K562 (cell line): ENCODE data around the gene C19orf12.
A peak's percentile ranks its signal among the peaks of the same experiment; 100 is the strongest.

ENCODE experiments used
- ARID2 ChIP-seq: fragments of 450-650 bp; IDR thresholded peaks from 2 replicates; pipeline ENCODE4 v1.6.1; 2017; ENCODE audit warnings: antibody characterized with exemption, mild to moderate bottlenecking
- ATF3 ChIP-seq, 2 experiments: fragments of 450-650 bp in 1 of 2; sonication (generic) in 1 of 2; formaldehyde crosslinking in 1 of 2; IDR thresholded peaks in 1 of 2; conservative IDR thresholded peaks in 1 of 2; 2 replicates each; pipeline versions ENCODE4 v1.6.1 to v1.8.1; 2016 to 2023; ENCODE audit warnings: mild to moderate bottlenecking in 2 of 2, moderate library complexity in 2 of 2, inconsistent platforms in 1 of 2, missing genetic modification reagents in 1 of 2
- BHLHE40 ChIP-seq: IDR thresholded peaks from 2 replicates; pipeline ENCODE4 v1.6.1; 2011; ENCODE audit warnings: low read length, improper control_type of control experiment
- CHD2 ChIP-seq: IDR thresholded peaks from 2 replicates; pipeline ENCODE4 v1.6.1; 2011; ENCODE audit warnings: low read depth, low read length
- EGR1 ChIP-seq: fragments of 450-650 bp; conservative IDR thresholded peaks from 2 replicates; pipeline ENCODE4 v1.6.1; 2017; ENCODE audit warnings: mild to moderate bottlenecking
- MCM2 ChIP-seq: fragments of 450-650 bp; IDR thresholded peaks from 2 replicates; pipeline ENCODE4 v1.6.1; 2017; ENCODE audit warnings: low read depth, mild to moderate bottlenecking
- PCBP1 ChIP-seq: fragments of 200-400 bp; formaldehyde crosslinking; IDR thresholded peaks from 2 replicates; pipeline ENCODE4 v1.6.1; 2018; ENCODE audit warnings: mild to moderate bottlenecking, low read depth, low read length; ENCODE audit not compliant: poor library complexity, severe bottlenecking
- RBM34 ChIP-seq: fragments of 200-400 bp; formaldehyde crosslinking; IDR thresholded peaks from 2 replicates; pipeline ENCODE4 v1.6.1; 2018; ENCODE audit warnings: low read length, borderline replicate concordance; ENCODE audit not compliant: insufficient read depth
- SIN3A ChIP-seq, 2 experiments: fragments of 150-350 bp in 1 of 2; IDR thresholded peaks; 2 replicates each; pipeline ENCODE4 v1.6.1; 2011 to 2016; ENCODE audit warnings: borderline replicate concordance in 2 of 2, low read depth in 2 of 2, low read length in 2 of 2, mild to moderate bottlenecking in 2 of 2, moderate library complexity in 2 of 2; ENCODE audit not compliant: control insufficient read depth in 1 of 2
- TEAD4 ChIP-seq, 2 experiments: sonication (generic) in 1 of 2; formaldehyde crosslinking in 1 of 2; IDR thresholded peaks; 2 replicates each; pipeline versions ENCODE4 v1.6.1 to v1.8.0; 2012 to 2022; ENCODE audit warnings: borderline replicate concordance in 1 of 2, inconsistent platforms in 1 of 2, low read length in 1 of 2, mild to moderate bottlenecking in 1 of 2, missing genetic modification reagents in 1 of 2
- TF ChIP-seq, protein P1 (sequence below): sonication (generic); formaldehyde crosslinking; IDR thresholded peaks from 2 replicates; pipeline ENCODE4 v1.9.0; 2022; ENCODE audit warnings: mild to moderate bottlenecking, missing genetic modification reagents
- TF ChIP-seq, protein P2 (sequence below): sonication (generic); formaldehyde crosslinking; IDR thresholded peaks from 2 replicates; pipeline ENCODE4 v1.9.0; 2022; ENCODE audit warnings: mild to moderate bottlenecking, missing genetic modification reagents
- TF ChIP-seq, protein P3 (sequence below), 3 experiments: IDR thresholded peaks in 2 of 3; conservative IDR thresholded peaks in 1 of 3; 2 replicates each; pipeline ENCODE4 v1.5.1; 2011 to 2012; ENCODE audit warnings: low read length in 3 of 3, mild to moderate bottlenecking in 3 of 3, control low read depth in 2 of 3, improper control_type of control experiment in 1 of 3, inconsistent platforms in 1 of 3, low read depth in 1 of 3, mixed read lengths in 1 of 3, moderate library complexity in 1 of 3; ENCODE audit not compliant: insufficient read depth in 2 of 3

- peak; percentile 47; the same call in 1 of the 2 replicates for TF ChIP-seq BHLHE40
- no peak for TF ChIP-seq CHD2
- no peak for TF ChIP-seq PCBP1
- TF ChIP-seq, protein P1, sequence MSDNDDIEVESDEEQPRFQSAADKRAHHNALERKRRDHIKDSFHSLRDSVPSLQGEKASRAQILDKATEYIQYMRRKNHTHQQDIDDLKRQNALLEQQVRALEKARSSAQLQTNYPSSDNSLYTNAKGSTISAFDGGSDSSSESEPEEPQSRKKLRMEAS, result no peak
- TF ChIP-seq, protein P2, sequence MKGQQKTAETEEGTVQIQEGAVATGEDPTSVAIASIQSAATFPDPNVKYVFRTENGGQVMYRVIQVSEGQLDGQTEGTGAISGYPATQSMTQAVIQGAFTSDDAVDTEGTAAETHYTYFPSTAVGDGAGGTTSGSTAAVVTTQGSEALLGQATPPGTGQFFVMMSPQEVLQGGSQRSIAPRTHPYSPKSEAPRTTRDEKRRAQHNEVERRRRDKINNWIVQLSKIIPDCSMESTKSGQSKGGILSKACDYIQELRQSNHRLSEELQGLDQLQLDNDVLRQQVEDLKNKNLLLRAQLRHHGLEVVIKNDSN (CRISPR knock-in tag), result no peak
- TF ChIP-seq EGR1, result no peak
- no peak for TF ChIP-seq SIN3A (IDR thresholded peaks at IDR 0.05; ENCODE audit: borderline replicate concordance in 2 of 2, control insufficient read depth in 1 of 2, low read depth in 2 of 2, low read length in 2 of 2)
- TF ChIP-seq TEAD4 (IDR thresholded peaks at IDR 0.05; ENCODE audit: low read length), result no peak
- no peak for TF ChIP-seq TEAD4 (CRISPR knock-in tag; IDR thresholded peaks at IDR 0.05; ENCODE audit: borderline replicate concordance)
- TF ChIP-seq, protein P3, sequence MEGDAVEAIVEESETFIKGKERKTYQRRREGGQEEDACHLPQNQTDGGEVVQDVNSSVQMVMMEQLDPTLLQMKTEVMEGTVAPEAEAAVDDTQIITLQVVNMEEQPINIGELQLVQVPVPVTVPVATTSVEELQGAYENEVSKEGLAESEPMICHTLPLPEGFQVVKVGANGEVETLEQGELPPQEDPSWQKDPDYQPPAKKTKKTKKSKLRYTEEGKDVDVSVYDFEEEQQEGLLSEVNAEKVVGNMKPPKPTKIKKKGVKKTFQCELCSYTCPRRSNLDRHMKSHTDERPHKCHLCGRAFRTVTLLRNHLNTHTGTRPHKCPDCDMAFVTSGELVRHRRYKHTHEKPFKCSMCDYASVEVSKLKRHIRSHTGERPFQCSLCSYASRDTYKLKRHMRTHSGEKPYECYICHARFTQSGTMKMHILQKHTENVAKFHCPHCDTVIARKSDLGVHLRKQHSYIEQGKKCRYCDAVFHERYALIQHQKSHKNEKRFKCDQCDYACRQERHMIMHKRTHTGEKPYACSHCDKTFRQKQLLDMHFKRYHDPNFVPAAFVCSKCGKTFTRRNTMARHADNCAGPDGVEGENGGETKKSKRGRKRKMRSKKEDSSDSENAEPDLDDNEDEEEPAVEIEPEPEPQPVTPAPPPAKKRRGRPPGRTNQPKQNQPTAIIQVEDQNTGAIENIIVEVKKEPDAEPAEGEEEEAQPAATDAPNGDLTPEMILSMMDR (IDR thresholded peaks at IDR 0.05 in 2 of 3, conservative IDR thresholded peaks at IDR 0.05 in 1 of 3; ENCODE audit: insufficient read depth in 2 of 3, low read depth in 1 of 3, low read length in 3 of 3), result no peak
- TF ChIP-seq ARID2, result no peak
- no peak for TF ChIP-seq MCM2
- TF ChIP-seq ATF3 (IDR thresholded peaks at IDR 0.05), result peak; percentile 75
- TF ChIP-seq ATF3 (CRISPR knock-in tag; conservative IDR thresholded peaks at IDR 0.05), result no peak
- no peak for TF ChIP-seq RBM34
Observed at GRCh38 chr19:29662604-29663404, 52.3 kb downstream of the C19orf12 start.
